Measurements from ENCODE around the gene LPP.
"Not testable (repeated sequence)": the region's sequence is repeated elsewhere in the genome, so short reads cannot be mapped to it uniquely, and the experiment has no call there.

The LPP gene

DNA sequence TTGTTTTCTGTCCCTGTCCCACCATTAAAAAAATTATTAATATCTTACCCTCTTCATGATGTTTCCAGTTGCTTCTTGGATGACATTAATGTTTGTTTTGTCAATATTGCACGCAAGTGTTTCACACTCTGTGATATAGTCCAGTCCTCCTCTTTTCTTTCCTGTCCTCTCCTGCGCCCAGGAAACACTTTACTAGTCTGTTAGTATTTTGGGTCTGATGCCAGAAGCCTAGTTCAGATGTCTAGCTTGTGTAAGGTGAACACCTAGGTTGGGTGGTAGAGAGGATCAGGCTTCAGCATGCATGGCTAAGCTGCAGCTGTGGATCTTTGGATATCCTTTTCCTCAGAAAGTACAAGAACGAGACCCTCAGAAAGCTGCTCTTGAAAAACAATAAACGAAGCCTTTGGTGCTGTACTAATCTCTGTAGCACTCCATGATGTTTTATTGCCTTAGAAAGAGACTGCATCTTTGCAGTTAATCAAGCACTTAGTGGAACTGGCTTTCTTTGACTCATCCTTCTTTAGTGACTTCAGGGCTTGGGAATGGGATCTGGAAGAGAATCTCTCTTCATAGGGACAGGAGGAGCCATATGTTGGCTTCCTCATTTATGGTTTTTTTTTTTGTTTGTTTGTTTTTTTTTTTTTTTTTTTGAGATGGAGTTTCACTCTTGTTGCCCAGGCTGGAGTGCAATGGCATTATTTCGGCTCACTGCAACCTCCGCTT lies 253.4 kb downstream of the LPP start:
- peak; percentile 81 for DNase-seq

DNA sequence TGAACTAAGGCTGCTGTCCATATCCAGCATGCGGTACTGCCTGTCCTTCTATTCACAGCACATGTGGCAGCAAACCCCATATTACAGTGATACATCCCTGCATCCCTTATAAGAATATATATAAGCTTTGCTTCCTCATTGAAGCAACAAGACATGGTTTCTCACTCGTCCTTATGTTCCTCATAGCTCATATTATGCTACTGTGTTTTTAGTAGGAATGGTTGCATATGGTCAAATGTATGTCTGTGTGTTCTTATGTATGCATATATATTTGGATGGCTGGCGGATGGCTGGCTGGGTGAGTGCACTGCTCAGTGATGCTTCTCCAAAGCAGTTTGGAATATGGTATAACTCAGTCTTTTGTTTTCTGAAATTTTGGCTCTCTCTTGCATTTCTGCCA lies 254.9 kb downstream of the LPP start:
- DNase-seq, result no peak

DNA sequence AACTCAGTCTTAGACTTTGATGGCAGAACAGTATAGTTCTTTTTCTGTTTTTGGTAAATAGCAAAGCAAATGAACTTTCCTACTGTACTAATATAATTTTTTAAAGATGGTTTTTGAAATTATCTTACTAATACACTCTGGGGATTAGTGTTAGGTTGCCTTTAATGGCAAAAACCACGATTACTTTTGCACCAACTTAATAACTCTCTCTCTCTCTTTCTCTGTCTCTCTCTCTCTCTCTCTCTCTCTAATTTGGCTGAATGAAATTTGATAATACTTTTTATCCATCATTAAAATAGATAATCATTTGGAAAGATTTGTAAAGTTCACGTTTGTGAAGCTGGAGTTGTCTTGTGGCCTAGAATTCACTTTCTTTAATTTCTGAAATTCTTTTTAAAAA lies 257.8 kb downstream of the LPP start:
- no peak for DNase-seq

DNA sequence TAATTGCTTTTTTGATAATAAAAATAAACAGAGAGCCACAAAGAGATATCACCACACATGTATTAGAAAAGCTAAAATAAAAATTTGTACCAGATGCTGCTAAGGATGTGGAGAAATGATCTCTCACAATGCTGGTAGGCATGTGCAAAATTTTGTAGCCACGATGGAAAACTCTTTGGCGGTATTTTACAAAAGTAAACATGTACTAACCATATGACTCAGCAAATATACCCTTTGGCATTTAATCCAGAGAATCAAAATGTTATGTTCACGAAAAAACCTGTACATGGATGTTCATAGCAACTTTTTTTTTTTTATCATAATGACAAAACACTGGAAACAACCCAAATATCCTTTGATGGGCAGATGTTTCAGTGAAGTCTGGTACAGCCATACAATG lies 261.2 kb downstream of the LPP start:
- DNase-seq, result peak; percentile 61

DNA sequence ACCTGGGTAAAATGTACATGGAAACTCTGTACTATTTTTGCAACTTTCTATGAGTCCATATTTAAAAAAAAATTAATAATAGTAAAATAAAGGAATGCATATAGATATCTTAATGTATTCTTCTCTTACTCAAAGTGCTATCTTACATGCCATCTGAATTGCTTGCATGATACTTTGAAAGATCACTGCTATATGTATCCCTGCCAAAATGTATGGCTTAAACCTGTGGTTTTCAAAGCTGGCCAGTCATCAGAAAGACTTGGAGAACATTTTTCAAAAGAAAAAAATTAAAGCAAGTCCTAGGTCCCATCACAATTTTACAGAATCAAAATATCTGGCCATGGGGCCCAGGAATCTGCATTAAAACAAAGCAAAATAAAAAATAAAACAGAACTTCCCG lies 262.1 kb downstream of the LPP start:
- peak; percentile 91 for DNase-seq

DNA sequence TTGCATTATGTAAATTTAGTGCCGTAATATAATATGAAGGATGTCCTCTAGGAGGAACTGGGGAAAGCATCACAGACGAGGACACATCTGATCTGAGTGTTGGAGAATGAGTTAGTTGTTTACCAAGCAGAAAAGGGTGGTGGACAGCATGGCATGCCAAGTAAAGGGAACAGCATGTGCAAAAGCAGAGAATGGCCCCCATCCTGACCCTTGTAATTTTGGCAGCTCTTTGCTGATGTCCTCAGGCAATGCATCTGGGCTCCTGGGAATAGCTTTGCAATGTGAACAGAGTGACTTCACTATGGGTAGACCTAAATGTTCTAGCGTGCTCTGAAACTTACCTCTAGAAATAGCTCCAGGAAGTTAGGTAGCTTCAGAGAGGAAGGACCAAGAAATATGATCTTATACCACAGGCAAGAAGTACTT lies 263.3 kb downstream of the LPP start:
- no peak for DNase-seq

DNA sequence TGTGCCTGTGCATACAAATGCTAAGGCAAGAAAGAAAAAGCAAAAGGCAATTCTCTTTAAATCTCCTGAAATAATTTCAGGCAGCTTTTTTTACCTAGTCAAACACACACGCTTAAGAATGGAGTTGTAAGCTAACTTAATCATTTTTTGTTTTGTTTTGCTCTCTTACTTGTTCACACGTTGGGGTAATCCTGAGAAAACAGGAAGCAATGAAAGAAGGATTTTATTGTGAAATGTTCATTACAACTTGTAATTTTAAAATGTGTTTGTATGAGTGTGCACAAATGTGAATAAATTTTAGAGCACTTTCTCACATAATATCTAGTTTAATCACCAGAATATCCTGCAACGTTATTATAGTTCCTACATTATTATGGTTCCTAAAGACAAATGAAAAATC lies 263.8 kb downstream of the LPP start:
- no peak for DNase-seq

DNA sequence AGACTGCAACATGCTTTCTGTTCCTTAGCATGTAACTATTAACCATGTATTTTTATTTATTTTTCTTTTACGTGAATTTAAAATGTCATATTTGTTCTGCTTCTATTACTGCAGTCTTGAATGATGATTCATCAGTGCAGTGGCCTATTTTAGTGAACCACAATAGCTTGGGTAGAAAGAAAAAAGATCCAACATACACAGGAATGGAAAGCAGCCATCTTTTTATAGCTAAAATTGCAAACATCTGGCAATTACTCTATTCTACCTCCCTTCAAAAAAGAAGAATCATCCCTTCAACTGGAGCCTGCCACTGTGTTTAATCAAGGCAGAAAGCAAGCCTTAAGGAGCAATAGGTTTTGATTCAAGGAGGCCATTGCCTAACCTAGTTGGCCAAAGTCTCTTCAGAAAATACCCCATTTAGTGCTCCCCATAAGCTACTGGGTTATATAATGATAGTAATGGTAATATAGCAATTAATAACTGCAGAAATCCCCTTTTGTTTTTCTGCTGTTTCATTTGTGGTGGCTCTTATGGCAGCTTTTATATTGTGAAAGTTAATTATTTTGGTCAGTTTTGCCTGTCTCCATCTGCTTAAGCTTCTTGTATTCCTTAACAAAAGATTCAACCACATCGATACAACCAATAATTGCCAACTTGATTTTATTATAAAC lies 267.3 kb downstream of the LPP start:
- DNase-seq, result peak; percentile 93

DNA sequence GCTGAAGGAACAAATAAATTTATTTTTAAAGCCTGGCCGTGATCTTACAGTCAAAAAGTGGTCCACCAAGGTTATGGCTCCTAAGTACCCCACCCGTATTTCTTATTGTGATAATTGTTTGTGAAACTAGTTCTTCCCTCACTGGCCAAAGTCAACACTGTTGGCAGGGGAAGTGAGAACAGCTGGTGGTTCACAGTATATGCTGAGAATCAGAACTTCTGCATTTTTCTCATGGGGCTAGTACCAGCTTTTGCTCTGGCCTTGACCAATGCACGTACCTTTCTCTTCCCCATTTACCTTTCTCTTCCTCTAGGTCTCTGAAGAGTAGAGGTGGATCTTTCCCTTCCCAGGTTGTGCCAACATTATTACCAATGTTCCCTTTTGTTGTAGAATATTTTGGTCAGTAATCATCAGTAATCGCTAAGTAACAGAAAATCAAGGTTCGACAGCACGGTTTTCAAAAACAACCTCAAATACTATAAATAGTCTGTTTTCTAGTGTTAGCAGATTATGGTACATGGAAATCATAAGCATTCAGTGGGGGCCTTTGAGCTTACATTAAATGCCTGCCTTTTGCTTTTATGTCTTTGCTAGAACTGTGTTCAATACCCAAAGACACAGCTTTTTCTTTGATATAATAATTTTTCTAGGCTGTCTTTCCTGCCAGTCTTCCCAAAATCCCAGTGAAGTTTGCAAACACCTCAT lies 268.0 kb downstream of the LPP start:
- DNase-seq, result no peak

DNA sequence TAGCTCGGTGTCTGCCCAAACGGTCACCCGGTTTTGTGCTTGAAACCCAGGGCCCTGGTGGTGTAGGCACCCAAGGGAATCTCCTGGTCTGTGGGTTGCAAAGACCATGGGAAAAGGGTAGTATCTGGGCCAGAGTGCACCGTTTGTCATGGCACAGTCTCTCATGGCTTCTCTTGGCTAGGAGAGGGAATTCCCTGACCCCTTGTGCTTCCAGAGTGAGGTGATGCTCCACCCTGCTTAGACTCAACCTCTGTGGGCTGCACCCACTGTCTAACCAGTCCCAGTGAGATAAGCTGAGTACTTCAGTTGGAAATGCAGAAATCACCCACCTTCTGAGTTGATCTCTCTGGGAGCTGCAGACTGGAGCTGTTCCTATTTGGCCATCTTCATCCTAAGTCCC lies 274.0 kb downstream of the LPP start:
- not testable (repeated sequence) for DNase-seq

DNA sequence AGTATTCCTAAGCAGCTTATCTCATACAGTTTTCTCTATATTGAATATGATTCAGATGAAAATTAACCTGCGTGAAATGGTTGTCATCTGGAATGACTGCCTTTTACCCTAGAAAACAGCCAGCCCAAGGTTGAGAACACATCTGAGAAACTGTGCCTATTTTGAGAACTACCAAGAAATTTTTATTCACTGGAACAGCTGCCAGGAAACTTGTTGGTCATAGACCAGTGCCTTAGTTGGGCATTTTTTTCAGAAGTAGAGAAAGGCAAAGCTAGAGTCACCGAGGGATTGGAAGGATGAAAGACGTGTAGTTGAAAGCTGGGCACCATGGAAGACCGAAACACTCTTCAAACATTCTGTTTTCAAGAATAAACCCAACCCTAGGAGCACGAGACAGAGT lies 277.1 kb downstream of the LPP start:
- no peak for DNase-seq

DNA sequence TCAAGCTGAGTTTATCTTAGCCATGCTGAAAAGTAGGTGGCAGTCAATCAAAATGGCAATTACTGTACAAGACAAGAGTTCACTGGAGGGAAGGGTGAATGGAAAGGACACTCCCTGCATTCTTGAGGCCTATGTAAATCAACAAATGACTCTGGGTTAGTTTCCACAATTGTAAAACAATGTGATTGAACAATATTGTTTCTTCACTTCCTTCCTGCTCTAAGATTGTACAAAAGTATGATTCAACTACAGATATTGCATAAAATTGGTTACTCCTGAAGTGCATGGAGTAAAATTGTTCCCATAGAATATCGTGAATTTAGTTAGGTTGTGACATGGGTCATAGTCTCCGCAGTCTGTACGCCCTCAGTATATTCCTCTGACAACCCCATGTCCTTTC lies 277.6 kb downstream of the LPP start:
- peak; percentile 63 for DNase-seq

DNA sequence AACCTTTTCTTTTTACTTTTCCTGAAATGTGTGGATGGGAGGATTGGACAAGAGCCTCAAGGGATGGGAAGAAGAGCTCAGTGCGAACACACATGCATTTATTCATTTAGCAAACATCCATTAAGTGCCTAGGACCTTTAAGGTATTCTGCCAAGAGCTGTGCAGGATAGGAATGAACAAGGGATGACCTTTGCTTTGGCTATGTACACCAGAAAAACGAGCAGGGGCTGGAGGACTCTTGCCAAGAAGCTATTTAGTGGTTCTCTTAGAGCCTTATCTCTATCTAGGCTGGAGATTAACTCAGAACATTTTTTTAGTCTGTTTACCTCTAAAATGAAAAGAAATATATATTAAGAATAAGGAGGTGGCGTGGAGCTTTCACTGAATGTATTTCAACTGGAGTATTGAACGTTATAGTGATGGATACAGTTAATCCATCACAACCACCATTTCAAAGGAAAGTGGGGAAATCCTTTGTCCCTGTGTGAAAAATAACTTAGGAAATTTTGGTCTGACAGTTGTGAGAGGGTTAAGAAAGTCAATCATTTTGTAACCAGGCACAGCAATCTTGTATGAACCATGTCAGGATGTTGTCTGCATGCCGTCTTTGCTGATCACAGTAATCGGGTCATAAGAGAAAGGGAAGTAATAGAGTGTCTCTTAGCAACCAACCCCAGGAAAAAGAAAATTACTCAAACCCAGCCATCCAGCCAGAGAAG lies 279.0 kb downstream of the LPP start:
- DNase-seq, result peak; percentile 53

DNA sequence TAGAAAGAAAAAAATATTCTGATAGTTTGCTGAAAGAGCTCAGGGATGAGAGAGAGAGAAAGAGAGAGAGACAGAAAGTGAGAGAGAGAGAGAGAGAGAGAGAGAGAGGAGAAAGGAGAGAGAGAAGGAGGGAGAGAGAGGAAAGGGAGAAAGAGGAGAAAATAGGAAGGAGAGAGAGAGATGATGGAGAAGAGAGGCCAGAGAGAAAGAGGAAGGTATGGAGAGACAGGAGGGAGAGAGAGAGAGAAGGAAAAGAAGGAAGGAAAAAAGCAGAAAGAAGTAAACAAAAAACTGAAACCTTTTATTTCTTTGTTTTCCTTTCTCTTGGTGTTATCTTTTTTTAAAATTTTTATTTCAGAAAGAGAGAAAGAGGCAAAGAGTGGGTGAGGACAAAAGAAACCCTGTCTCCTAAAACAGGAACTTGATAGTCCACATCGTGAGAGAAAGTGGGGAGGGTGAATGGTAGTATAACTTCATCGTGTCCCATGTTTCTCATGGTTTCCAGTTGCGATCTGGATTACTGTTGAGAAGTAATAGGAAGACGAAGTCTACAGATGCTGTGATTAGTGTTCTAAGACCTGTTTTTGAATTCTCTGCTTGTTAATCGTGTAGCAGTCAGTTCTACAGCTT lies 279.7 kb downstream of the LPP start:
- DNase-seq, result no peak

DNA sequence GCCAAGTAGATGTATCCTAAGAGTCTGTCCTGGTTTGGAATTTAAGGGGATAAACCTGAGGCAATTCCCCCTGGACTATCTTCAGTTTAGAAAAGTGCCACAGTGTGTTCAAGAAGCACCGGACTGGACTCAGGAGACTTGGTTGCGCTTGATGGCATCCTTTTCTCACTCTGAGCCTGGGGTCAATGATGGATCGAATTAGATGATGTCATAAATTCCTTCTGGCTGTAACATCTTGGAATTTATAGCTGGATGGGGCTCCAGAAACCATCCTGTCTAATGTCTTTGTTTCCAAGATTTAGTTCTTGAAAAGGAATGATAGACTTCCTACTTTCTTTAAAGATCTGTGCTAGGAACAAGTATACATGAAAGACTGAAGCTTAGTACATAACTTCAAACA lies 280.6 kb downstream of the LPP start:
- DNase-seq, result peak; percentile 72

DNA sequence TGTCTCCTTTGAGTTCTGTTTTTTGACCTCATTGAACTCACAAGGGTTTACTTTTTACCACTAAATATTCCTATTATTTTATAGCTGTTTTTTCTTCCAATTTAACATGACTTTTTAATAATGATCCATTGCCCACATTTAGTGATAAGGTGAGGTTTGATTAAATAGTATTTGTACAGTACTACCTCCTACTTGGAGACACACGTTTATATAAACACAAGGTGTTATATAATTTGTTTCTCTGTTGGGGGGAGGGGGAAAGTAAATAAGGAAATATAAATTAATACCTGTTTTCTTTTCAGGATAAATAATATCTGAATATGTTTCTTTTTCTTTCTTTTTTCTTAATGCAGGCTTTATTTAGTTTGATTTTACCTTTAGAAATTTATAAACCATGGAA lies 281.3 kb downstream of the LPP start:
- DNase-seq, result no peak

DNA sequence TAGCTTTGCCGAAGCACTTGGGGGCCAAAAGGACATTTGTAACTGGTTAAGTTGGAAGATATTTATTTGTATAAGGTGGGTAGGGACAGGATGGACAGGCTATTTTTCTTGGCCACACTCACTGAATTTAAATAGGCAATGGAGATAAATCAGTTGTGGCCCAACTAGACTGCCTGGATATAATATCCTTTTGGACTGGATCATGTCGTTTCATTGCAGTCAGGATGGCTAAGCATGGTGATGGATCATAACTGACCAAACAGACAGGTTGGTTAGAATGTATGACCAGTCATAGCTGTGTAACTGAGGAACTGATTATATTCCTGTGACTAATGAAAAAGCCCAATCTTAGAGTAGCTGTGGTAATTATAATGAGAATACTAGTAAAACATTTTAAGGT lies 284.0 kb downstream of the LPP start:
- DNase-seq, result no peak

DNA sequence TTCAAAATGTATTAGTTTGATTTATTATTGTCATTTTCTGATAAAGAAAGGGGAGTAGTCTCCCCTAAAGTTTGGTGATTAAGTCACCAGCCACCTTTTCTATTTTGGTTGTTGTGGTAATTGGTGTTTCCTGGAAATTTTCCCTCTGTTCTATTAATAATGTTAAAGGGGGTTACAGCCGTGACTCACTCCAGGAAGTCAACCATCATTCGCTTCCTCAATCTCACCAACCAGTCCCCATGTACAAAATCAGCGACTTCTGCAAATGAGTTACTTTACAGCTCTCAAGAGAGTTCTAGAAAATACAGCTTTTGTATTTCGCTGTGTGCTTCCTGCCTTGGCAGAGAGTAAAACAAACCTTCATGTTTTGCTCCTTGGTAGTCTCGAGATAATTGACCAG lies 285.1 kb downstream of the LPP start:
- DNase-seq, result peak; percentile 33

DNA sequence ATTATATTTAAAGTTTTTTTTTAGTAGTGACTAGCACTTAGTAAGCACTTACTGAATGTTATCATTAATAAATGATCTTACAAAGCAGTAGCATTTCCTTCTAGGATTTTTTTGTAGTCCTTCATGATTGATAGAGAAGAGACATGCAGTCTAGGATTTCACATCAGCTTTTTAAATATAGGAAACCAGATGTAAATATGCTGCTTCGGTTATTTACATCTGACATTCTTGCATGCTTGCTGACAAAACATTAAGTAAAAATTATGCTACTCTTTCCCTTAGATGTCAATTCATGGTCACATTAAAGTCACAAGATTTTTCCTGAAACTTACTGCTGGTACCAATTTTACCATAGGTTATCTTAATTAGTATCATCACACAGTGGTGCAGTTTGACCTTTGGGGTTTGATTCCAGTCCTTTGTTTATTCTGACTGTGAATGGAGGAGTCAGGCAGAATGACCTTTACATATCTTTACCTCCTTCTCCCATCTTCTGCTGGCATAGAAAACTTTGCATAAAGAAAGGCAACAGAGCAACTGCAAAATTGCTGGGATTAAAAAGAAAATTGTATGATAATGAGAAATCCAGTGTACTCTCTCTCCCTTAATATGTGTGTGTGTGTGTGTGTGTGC lies 286.5 kb downstream of the LPP start:
- no peak for DNase-seq

DNA sequence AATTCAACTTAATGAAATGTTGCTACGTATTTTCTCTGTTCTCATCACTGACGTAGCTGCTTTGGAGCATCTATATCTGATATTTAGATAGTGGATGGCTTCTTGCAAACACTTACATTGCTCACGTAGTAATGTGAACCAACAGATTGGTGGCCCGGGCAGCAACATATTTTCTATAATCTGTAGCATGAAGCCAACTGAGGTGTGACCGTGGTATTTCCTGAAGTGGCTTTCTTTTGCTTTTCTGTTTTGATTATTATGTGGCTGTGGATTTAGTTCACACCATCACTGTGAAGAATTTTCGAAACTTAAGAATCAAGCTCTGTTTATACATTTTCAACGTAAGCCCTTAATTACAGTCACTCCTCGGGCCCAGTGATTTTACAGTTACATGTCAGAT lies 288.5 kb downstream of the LPP start:
- no peak for DNase-seq

DNA sequence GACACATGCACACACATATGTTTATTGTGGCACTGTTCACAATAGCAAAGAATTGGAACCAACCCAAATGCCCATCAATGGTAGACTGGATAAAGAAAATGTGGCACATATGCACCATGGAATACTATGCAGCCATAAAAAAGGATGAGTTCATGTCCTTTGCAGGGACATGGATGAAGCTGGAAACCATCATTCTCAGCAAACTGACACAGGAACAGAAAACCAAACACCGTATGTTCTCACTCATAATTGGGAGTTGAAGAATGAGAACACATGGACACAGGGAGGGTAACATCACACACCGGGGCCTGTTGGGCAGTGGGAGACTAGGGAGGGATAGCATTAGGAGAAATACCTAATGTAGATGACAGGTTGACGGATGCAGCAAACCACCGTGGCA lies 291.2 kb downstream of the LPP start:
- DNase-seq, result not testable (repeated sequence)

DNA sequence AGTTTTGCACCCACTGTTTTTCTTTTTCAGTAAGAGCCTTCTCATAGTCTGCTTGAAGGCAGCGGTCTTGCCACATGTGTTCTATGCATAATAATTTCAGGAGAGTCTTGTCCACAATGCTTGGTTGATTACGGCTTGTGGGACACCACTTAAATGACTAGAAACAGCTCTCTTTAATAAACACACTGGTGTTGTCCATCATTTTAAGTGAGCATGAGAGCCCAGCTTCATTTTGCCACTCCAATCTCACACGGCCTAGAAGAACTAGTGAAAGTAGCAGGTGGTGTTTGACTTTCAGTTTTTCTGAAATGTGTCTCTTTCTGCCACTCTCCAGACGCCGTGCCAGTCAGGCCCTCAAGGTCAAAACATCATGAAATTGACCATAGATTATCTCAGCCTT lies 292.1 kb downstream of the LPP start:
- no peak for DNase-seq

DNA sequence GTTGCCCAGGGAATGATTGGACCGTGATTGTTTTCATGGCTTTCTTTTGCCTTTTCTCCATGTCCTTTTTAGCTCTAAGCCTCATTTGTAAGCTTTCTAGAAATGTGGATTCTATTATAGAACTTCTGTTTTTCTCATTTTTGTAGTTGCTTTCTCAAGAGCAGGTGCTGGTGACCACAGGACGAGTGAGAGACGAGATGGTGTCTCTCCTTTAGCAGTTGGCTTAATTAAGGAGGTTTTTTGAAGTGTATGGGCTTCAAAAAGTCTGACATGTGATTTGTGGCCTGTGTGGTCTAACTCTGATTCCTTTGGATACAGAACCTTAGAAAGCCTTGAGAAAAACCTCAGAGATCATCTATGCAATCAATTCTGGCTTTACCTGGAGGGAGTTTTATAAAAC lies 292.8 kb downstream of the LPP start:
- no peak for DNase-seq
